Fibroblast of the conjunctiva (primary cell): Measurements from ENCODE around the gene UBAC2.
"Not testable (repeated sequence)": the region's sequence is repeated elsewhere in the genome, so short reads cannot be mapped to it uniquely, and the experiment has no call there.

Experiments used
- DNase-seq: peaks from one replicate; pipeline ENCODE4 v3.0.0-alpha.2; 2010; ENCODE audit warnings: low read depth

The UBAC2 gene

DNA sequence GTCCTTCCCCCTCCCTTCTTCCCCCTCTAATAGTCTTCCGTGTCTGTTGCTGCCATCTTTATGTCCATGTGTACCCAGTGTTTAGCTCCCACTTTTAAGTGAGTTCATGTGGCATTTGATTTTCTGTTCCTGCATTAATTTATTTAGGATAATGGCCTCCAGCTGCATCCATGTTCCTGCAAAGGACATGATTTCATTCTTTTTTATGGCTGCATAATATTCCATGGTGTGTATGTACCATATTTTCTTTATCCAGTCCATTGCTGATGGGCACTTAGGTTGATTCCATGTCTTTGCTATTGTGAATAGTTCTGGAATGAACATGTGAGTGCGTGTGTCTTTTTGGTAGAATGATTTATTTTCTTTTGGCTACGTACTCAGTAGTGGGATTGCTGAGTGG, 48.5 kb downstream of the UBAC2 start:
- not testable (repeated sequence) for DNase-seq

- DNase-seq: not testable (repeated sequence)
Observed at GRCh38 chr13:99249606-99250005, 49.0 kb downstream of the UBAC2 start.

DNA sequence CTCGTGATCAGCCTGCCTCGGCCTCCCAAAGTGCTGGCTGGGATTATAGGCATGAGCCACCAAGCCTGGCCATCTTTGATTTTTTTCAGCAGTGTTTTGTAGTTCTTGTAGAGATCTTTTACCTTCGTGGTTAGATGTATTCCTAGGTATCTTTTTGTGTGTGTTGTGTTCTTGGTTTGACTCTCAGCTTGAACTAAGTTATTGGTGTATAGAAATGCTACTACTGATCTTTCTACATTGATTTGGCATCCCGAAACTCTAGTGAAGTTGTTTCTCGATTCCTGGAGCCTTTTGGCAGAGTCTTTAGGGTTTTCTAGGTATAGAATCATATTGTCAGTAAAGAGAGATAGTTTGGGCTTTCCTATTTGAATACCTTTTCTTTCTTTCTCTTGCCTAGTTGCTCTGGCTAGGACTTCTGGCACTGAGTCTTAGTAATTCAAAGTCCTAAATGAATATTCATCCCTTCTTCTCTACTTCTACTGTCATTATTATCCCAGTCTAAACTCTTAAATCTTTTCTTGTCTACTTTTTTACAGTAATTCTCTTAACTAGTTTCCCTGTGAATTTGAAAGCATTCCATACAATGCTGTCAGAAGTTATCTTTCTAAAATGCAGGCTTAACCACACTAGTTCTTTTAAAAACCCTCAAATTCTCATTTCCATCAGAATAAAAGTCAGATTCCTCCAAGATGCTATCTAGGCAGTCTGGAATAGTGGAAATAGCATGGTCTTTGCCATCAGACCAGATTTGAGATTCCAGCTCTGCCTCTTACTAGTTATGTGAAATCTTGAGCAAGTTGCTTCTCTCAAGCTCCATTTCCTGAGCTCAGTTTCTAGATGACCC, 50.5 kb downstream of the UBAC2 start:
- DNase-seq: no peak

DNA sequence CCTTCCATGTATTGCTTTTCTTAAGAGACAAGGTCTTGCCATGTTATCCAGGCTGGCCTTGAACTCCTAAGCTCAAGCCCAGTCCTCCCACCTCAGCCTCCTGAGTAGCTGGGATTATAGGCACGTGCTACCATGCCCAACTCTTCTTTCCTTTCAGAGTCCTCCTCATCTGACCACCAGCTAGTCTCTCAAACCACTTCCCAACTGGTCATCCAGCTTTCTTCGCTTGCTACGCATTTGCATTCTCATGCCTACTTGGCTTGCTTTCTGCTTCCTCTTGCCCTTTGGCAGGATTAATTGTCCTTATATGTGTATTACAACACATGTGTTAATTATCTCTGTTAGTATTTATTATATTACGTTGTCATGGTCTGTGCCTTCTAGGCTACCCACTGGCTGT, 51.3 kb downstream of the UBAC2 start:
- DNase-seq: no peak

GRCh38 chr13:99254830-99255229, 54.2 kb downstream of the UBAC2 start:
- no peak for DNase-seq

- no peak for DNase-seq
Observed at GRCh38 chr13:99255271-99255670, 54.6 kb downstream of the UBAC2 start.

DNA sequence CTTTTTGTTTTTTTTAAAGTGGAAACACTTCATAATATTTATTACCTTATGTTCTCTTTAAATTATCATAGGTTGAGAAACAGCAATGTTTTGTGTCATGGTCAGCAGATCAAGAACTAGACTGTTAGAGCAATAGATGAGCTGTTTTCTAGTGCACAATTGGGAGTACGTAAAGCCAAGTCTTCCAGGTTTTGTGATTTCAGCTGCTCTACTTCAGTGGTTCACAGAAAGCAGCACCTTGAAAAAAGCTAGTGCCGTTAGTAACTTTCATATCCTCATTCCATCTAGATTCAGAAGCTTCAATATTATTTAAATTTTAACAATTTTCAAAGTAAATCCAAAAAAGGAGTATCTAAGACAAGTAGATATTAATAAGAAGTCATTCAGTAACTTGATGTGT, 55.6 kb downstream of the UBAC2 start:
- no peak for DNase-seq

DNA sequence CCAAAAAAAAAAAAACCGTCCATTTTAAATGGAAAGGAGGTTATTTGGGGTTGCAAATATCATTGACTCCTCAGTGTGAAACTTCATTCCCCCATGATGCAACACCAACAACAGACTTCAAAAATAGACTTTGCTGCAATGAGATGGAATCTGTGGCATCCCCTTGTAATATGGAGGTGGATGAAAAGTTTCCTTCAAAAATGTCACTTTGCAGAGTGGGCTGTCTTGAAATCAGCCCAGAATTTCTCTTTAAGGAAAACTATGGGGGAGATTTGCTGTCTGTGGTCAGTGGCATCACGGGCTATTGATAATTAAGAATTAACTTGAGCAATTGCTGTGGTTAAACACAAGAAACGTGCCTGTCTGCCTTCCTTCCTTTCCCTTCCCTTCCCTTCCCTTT, 56.1 kb downstream of the UBAC2 start:
- no peak for DNase-seq

- DNase-seq: no peak
Observed at GRCh38 chr13:99257291-99257690, 56.6 kb downstream of the UBAC2 start.

DNA sequence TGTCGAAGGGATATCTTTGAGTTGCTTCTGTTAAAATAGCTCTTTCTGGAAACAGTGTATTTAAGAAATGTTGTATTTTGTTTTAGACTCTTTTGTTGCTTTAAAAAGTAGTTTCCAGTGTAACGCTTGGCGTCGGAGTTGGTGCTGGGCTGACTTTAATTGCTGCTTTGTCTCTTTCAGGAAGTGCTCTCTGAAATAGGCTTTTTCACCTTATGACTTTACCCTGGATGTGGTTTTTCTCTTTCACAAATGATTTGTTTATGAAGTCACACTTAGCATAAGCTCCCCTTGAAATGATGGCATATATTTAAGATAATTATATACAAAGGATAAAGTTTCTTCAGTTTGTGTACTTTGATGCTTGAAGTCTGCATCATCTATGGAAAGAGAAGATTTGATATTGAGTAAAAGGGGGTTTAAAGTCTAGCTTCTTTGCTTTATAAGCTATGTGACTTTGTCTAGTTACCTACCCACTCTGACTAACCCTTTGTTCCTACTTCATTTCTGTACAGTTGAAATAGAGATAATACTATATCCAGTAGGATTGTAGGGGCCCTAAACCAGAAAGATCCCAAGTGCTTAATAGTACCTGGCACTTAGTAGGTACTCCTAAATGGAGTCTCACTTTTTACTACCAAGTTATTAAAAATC, 57.7 kb downstream of the UBAC2 start, which contains the start of gene GPR18:
GPR18 (minus strand) TSS at position 170 of the 651 bp plus-strand sequence. CDS start 2,507 bp downstream, outside the sequence.
- no peak for DNase-seq

- no peak for DNase-seq
Observed at GRCh38 chr13:99258946-99259345, 58.3 kb downstream of the UBAC2 start.

- DNase-seq: no peak
Observed at GRCh38 chr13:99260216-99260615, 59.6 kb downstream of the UBAC2 start.

DNA sequence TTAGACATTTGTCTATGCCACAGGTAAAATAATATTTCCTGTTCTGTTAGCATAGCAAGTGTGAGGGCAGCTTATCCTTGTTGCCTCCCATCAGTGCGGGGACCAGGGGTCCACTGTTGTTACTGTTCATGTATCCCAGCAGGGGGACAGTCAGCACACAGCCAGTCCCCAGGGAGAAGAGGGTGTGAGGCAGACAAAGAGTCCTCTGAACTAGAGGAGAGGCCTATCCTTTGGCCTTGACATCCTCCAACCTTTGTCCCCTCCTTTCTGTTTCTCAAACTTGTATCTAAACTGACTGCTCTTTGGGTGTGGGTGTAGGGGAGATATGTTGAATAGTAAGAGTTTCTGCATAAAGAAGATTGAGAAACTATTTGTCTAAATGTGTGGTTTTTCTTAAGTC, 60.4 kb downstream of the UBAC2 start:
- DNase-seq: no peak

GRCh38 chr13:99263126-99263785, 62.6 kb downstream of the UBAC2 start:
- no peak for DNase-seq

- DNase-seq: no peak
Observed at GRCh38 chr13:99264051-99264450, 63.4 kb downstream of the UBAC2 start.

DNA sequence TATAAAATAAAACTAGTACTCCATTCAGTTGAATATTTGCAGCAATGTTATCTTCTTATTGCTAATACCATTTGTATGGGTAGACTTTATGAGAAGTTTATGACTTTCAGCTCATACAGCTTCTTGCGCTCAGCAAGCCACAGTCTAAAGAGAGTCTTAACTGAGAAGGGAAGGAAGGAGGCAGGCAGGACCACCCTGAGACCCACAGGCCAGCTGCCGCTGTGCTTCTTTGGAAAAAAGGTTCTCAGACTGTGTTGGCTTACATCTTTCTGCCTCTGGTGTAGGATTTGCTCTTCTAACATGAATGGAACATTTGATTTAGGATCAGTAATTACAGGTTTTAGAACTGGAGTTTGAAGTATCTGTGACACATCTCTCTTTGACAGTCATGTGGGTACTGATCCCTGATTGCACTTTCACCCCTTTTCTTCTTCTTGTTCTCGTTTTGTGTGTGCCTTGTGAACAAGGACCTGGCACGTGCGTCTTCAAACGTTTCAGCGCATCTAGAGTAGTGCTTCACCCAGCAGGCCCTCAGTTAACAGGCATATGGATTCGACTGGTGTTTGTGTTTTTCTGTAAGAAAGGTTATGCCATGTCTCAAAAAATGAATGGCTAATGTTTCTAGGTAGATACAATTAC, 64.6 kb downstream of the UBAC2 start:
- DNase-seq: no peak

DNA sequence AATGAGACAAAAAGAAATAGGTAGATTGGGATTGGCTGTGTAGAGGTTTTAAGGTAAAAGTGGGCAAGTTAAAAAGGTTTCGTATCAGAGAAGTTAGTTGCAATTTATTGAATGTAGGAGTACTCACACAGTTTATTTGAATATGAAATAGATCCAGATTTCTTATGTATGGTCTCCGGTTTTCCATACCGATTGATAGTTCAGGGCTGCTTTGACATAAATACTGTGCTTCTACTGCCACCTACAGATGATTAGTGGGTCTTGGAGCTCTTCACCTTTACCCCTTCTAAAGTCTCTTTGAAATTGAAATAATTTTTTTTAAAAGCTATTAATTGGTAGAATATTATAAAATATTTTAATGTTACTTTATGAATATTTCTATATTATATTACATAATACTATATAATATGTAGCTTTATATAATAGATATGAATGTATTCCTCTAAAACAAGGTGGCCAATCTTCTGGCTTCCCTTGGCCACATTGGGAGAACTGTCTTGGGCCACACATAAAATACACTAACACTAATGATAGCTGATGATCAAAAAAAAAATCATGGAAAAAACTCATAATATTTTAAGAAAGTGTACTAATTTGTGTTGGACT, 65.3 kb downstream of the UBAC2 start:
- peak; percentile 43 for DNase-seq

DNA sequence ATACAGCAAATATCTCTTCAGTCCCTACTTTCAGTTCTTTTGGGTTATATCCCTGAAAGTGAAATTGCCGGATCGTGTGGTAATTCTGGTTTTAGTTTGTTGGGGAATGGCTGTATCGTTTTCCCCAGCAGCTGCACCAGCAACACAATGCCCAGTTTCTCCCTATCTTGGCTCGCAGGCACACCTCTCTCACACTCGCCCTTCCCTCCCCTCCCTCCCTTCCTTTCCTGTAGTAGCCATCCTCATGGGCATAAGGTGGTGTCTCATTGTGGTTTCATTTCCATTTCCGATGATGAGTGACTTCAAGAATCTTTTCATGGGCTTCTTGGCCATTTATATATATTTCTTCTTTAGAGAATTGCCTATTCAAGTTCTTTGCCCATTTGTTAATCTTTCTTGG, 66.2 kb downstream of the UBAC2 start:
- no peak for DNase-seq

DNA sequence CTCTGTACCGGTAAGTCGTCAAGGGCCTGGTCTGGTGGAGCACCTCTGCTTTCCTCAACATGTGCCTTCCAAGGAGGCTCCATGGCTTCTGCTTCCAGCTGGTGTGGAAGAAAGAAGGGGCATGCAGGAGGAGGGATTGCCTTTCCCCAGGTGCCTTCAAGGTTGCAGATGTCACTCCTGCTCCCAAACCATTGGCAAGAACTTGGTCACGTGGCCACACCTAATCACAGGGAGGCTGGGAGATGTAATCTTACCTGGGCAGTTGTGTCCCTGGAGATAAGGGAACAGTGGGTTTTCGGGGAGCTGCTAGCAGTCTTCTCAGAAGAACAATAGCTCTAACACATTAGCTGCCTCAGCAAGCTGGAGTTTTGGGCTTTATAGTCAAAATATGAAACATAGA, 67.3 kb downstream of the UBAC2 start:
- no peak for DNase-seq

GRCh38 chr13:99268822-99269221, 68.2 kb downstream of the UBAC2 start:
- DNase-seq: no peak

DNA sequence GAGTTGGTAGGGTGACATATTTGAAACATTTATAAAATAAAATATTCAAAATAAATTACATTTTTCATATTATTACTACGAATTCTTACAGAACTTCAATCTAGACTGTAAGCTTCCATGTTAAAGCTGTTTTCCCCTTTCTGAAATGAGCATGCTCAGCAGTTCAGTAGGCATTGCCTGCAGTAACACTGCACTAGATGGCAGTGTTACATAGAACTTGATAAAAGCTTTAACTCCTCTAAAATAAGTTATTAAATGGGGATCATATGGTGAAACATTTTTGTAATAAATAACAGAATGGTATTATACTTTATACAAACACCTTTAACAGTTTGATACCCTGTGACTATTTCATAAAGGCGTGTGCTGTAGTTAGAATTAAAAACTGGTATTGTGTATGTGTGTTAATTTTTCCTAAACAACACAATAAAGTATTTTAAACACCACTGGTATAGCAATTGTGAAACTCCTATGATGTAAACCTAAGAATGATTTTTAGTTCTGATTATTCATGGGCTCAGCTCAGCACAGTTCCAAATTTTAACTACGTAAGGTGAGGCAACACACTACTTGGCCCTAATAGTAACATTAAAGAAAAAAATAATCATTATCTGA, 69.1 kb downstream of the UBAC2 start:
- peak; percentile 67 for DNase-seq

GRCh38 chr13:99270518-99270917, 69.9 kb downstream of the UBAC2 start:
- no peak for DNase-seq
